GM19455 (cell line): ENCODE measurements around the gene GRPEL2.

ENCODE experiments used
- ATAC-seq: cut with Tn5 transposase; IDR thresholded peaks from one replicate; pipeline ENCODE4 v1.9.1; 2021; ENCODE audit not compliant: unreplicated experiment

GRPEL2 gene

GRCh38 chr5:149317281-149318048 is 27.8 kb upstream of the GRPEL2 start:
- no peak for ATAC-seq

GRCh38 chr5:149319174-149319573 is 26.1 kb upstream of the GRPEL2 start:
- ATAC-seq: no peak

GRCh38 chr5:149320791-149321330 is 24.4 kb upstream of the GRPEL2 start:
- ATAC-seq: no peak

GRCh38 chr5:149322518-149322917 is 22.8 kb upstream of the GRPEL2 start:
- ATAC-seq: no peak

DNA sequence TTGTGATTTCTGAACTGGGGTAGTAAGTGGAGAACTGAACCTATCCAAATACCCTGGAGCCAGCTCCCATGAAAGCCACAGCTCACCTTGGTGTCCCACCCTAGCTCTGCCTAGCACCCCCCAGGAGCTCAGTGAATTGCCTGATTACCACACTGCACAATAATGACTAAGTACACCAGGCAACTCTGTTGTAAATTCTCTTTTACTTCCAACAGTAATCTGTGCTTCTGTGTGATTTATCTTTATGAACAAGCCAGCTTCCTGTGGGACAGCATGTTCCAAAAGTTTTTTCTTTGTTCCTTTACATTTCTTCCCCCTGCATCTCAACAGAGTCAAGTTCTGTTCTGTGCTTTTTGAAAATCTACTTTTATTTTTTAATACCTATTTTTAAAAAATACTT is 22.1 kb upstream of the GRPEL2 start:
- no peak for ATAC-seq

- ATAC-seq: no peak
Observed at GRCh38 chr5:149323621-149324205, 21.6 kb upstream of the GRPEL2 start.

DNA sequence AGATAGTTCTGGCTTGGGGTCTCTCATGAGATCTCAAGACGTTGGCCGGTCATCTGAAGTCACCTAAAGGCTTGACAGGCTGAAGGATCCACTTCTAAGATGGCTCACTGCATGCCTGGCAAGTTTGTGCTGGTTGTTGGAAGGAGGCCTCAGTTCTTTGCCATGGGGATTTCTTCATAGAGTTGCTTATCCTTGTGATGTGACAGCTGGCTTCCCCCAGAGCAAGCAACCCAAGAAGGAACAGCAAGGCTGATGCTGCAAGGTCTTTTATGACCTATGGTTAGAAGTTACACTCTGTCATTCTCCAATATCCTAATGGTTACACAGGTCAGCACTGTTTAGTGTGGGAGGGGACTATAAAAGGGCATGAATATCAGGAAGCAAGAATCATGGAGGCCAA is 20.7 kb upstream of the GRPEL2 start:
- no peak for ATAC-seq

GRCh38 chr5:149325166-149325735 is 20.0 kb upstream of the GRPEL2 start:
- no peak for ATAC-seq

DNA sequence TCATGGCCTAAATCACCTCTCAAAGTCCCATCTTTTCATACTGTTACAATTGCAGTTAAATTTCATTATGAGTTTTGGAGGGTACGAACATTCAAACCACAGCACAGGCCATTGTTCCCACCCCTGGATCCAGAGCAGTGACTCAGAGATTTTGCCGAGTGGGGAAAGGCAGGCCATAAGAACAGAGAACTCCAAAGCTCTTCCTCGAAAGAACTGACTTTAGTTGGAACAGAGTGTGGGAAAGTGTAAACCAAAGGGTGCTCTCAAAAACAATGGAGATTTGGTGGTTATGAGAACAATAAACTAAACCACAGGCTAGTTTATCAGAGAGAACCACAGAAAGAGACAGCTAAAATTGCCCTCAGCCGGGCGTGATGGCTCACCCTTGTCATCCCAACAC is 19.4 kb upstream of the GRPEL2 start:
- ATAC-seq: no peak

DNA sequence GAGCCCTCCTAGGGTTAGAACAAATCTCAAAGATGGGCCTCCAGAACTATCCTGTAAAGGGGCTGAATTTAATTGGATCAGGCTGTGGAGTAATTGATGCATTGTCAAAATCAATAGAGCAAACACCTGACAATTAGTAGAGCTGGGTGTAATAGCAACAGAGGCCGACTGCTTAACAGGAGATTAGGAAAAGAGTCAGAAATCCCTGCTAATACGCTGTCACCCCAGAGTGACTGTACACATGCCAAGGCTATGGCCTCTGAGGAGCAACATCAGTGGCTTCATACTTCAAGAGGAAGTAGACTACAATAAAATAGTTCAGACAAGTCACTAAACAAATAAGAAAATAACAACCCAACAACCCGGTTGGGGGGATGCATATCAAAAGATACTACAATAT is 18.7 kb upstream of the GRPEL2 start:
- no peak for ATAC-seq

DNA sequence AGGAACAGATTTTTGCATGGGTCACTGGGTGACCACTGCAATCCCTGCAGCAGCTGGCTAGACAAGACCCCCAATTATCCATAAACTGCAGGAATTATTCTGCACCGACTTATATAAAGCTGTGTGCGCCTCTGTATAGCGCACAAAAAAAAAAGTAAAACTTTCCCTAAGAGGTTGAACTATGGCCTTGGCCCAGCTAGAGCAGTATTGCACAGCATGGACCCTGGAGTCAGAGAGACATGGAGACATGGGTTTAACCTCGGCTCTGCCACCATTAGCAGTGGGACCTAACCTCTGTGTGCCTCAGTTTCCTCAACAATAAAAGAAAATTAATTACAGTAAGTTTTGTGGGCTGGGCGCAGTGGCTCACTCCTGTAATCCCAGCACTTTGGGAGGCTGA is 17.1 kb upstream of the GRPEL2 start:
- no peak for ATAC-seq

GRCh38 chr5:149333711-149334443 is 11.4 kb upstream of the GRPEL2 start:
- no peak for ATAC-seq

- no peak for ATAC-seq
Observed at GRCh38 chr5:149337736-149338135, 7.6 kb upstream of the GRPEL2 start.

GRCh38 chr5:149338364-149338763 is 6.9 kb upstream of the GRPEL2 start:
- no peak for ATAC-seq

DNA sequence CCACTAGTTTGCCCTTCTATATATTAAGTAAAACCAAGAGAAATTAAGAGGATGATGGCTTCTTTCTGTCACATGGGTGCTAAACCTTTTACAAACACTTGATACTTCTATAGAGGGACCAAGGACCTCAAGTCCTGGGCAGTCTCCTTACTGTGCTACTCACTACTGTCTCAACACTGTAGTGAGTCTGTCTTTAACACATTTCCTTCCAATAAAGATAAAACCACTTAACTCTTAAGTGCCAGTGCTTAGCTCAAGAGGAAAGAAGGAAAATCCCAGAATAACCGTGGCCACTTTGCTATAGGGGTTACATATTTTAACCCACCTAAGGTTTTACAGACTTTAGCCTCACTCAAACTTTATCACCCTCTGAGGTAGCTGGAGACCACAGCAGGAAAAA is 4.4 kb upstream of the GRPEL2 start:
- ATAC-seq: no peak

DNA sequence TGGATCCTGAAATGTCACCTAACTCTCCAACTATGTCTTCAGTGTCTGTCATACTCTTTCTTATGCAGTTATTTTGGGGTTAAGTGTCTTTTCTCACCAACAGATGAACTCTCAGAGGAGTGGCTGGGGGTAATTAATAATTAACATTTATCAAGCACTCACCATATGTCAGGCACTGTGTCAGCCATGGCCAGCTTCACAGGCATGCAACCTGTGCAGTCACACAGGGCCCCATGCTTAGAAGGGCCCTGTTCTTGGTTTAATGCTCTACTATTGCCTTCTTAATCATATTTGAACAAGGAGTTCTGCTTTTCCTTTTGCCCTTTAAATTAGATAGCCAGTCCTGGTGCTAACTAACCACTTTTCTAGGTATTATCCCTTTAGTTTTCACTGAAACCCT is 3.4 kb upstream of the GRPEL2 start:
- no peak for ATAC-seq

- ATAC-seq: no peak
Observed at GRCh38 chr5:149344151-149344550, 1.1 kb upstream of the GRPEL2 start.

- ATAC-seq: peak; percentile 6
Observed at GRCh38 chr5:149345892-149346222, 558 bp downstream of the GRPEL2 start.

DNA sequence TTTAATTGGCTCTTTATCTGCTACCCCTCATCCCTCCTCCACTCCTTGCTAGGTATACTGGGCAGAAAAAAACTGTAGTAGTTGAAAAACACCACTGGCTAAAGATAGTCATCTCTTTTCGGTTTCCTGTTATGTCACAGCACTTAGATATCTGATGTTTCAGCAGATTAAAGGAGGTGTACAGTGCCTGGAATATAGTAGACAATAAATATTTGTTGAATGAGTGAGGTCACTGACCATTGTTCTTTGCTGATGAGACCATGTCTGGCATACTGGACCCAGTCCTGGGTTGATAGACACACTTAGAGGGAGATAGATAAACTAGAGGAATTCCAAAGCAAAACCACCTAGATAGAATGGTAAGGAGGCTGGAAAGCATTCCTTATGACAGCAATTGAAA is 3.2 kb downstream of the GRPEL2 start:
- no peak for ATAC-seq

DNA sequence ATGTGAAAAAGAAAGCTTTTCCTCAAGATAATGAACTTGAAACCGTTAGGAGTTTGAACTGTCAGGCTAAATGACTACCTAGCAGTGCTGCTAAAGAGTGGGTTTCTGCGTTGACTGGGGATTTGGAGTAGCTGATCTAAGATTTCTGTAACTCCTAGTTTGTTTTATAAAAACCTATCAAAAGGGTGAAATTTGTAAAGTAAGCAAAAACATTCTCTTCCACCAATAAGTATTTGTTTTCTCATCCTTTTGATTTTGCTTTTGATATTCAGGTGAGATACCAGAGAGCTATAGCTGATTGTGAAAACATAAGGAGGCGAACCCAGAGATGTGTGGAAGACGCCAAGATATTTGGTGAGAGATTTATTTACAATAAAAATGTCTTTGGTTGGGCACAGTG is 4.1 kb downstream of the GRPEL2 start:
- no peak for ATAC-seq

- no peak for ATAC-seq
Observed at GRCh38 chr5:149352169-149352568, 6.9 kb downstream of the GRPEL2 start.

DNA sequence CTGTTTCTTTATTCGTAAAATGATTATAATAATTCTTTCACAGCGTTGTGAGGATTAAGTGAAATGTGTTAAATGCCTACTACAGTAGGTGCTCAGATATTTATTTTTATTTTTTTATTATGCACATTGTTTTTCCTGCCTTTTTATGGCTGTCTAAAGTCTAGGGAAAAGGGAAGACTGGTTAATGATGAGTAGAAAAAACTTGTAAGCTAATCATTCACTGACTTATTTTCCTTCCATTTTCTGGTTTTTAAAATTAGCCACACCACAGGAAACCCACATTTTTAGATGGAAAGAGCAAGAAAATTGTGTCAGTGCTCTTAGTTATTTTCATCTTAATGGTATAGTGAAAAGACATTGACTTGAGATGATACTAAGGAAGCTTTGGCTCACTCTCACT is 8.6 kb downstream of the GRPEL2 start:
- no peak for ATAC-seq
